Measurements from ENCODE around the gene CDX1.

CDX1 gene

DNA sequence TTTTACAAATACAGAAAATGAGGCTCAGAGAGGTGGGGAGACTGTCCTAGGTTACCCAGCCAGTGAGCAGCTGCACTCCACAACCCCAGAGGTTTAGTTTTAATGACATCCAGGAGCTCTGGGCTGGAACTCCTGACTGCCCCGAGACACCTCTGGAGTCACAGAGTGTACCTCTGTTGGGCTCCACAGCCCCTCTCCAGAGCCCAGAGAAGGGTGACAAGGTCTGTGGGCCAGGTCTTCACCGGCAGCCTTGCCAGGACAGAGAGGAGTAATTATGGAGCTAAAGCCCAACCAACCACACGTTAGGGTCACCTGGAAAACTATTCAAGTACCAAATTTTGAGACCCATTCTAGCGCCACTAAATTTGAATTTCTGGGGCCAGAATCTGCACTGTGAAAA lies 11.1 kb downstream of the CDX1 start:
- FAIRE-seq (no peak), DNase-seq (ENCODE audit: insufficient read length, low spot score) (no peak)
- no peak for TF ChIP-seq CTCF (IDR thresholded peaks at IDR 0.05; ENCODE audit: insufficient read depth, missing control alignments)

- FAIRE-seq, result no peak
- DNase-seq (ENCODE audit: insufficient read length, low spot score), result no peak
- TF ChIP-seq CTCF (IDR thresholded peaks at IDR 0.05; ENCODE audit: insufficient read depth, missing control alignments), result no peak
Observed at GRCh38 chr5:150178262-150178661, 11.7 kb downstream of the CDX1 start.

DNA sequence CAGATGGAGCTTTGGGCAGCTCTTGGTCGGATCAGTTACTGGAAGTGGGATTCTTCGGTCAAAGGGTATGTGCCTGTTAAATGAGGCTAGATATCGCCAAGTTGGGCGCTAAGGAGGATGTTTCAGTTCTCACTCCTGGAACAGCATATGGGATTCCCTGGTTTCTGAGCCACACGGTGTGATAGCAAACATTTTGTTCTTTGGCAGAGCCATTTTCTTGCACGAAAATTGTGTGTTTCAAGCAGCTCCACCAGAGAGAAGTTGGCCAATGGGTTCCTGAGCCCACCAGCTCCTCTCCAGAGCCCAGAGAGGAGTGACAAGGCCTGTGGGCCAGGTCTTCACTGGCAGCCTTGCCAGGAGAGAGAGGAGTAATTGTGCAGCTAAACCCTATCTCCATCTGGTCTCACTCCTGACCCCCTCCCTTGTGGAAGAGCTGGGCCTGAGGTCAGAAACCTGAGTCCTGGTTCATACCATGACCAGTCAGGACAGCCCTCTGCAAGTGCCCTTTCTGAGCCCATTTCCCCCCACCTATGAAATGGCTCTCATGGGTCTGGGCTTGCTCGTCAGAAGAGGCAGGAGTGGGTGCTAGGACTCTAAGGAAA lies 12.5 kb downstream of the CDX1 start:
- no peak for TF ChIP-seq CTCF (IDR thresholded peaks at IDR 0.05; ENCODE audit: insufficient read depth, missing control alignments)
- DNase-seq (ENCODE audit: insufficient read length, low spot score) (no peak), FAIRE-seq (no peak)

GRCh38 chr5:150180241-150181026 lies 13.9 kb downstream of the CDX1 start:
- no peak for FAIRE-seq
- no peak for DNase-seq (ENCODE audit: insufficient read length, low spot score)
- no peak for TF ChIP-seq CTCF (IDR thresholded peaks at IDR 0.05; ENCODE audit: insufficient read depth, missing control alignments)

DNA sequence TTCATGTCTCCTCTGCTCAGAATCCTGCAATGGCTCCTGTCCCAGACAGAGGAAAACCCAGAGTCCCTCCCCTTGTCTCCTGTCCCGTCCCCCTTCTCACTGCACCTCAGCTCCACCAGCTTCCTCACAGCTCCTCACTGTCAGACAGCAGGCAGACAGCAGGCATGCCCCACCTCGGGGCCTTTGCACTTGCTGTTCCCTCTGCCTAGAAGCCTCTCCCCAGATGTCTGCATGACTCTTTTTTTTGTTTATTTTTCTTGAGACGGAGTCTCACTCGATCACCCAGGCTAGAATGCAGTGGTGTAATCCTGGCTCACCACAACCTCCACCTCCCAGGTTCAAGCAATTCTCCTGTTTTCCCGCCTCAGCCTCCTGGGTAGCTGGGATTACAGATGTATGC lies 14.4 kb downstream of the CDX1 start:
- FAIRE-seq (no peak), DNase-seq (ENCODE audit: insufficient read length, low spot score) (no peak)
- TF ChIP-seq CTCF (IDR thresholded peaks at IDR 0.05; ENCODE audit: insufficient read depth, missing control alignments), result no peak

- DNase-seq (ENCODE audit: insufficient read length, low spot score) (no peak), FAIRE-seq (no peak)
- no peak for TF ChIP-seq CTCF (IDR thresholded peaks at IDR 0.05; ENCODE audit: insufficient read depth, missing control alignments)
Observed at GRCh38 chr5:150181766-150182545, 15.4 kb downstream of the CDX1 start.

Measured in D721Med (cell line).